Choroid plexus epithelial cell (primary cell): Measurements from ENCODE around the gene ALAS1.
"Not testable (repeated sequence)": the region's sequence is repeated elsewhere in the genome, so short reads cannot be mapped to it uniquely, and the experiment has no call there.

Source experiments
- DNase-seq: peaks from one replicate; pipeline ENCODE4 v3.0.0-alpha.2; 2010; ENCODE audit warnings: low read depth
- H3K4me3 ChIP-seq: 2 replicates; pipeline ENCODE4 v1.5.1; 2011; ENCODE audit warnings: low read depth, mild to moderate bottlenecking, control low read depth, low read length, moderate library complexity
- CTCF ChIP-seq: conservative IDR thresholded peaks from 2 replicates; pipeline ENCODE4 v1.5.1; 2011; ENCODE audit warnings: low read depth, mild to moderate bottlenecking, control low read depth, inconsistent platforms, low read length, moderate library complexity

ALAS1 gene

GRCh38 chr3:52197842-52198625, at the start of gene ALAS1:
ALAS1 (plus strand) TSS chr3:52198160; CDS start chr3:52199242, 1,082 bp downstream.
- TF ChIP-seq CTCF: no peak
- peak; percentile 91 for DNase-seq
- H3K4me3 ChIP-seq: peak within 1 kb of the TSS; percentile 96

- no peak for TF ChIP-seq CTCF
- DNase-seq: no peak
- H3K4me3 ChIP-seq: no peak overlapping the region
These were observed 48.9 kb upstream of the ALAS1 start for GRCh38 chr3:52149021-52149420.

- no peak for DNase-seq
- TF ChIP-seq CTCF: no peak
- H3K4me3 ChIP-seq: no peak overlapping the region
These were observed 48.2 kb upstream of the ALAS1 start for GRCh38 chr3:52149726-52150125.

GRCh38 chr3:52150357-52150756, 47.6 kb upstream of the ALAS1 start:
- no peak overlapping the region for H3K4me3 ChIP-seq
- no peak for TF ChIP-seq CTCF
- DNase-seq: no peak

GRCh38 chr3:52150860-52151259, 47.1 kb upstream of the ALAS1 start:
- no peak overlapping the region for H3K4me3 ChIP-seq

GRCh38 chr3:52151991-52152390, 46.0 kb upstream of the ALAS1 start:
- not testable (repeated sequence) for H3K4me3 ChIP-seq, DNase-seq

More at GRCh38 chr3:52150860-52151259, 47.1 kb upstream of the ALAS1 start:
- no peak for DNase-seq
- TF ChIP-seq CTCF: no peak

GRCh38 chr3:52153389-52154096, 44.4 kb upstream of the ALAS1 start:
- DNase-seq: peak; percentile 18
- peak overlapping the region; percentile 82 for H3K4me3 ChIP-seq
- peak; percentile 3 for TF ChIP-seq CTCF
